Stromal cell of bone marrow (primary cell): Measurements from ENCODE around the gene ANKRD13C.
"Not testable (repeated sequence)": the region's sequence is repeated elsewhere in the genome, so short reads cannot be mapped to it uniquely, and the experiment has no call there.

ENCODE experiments used
- DNase-seq: peaks from one replicate; pipeline ENCODE4 v3.0.0-alpha.2; 2012; ENCODE audit warnings: low read depth

ANKRD13C gene

GRCh38 chr1:70360321-70360720 is 5.8 kb upstream of the ANKRD13C start:
- no peak for DNase-seq

- DNase-seq = no peak
These were observed 4.5 kb upstream of the ANKRD13C start for GRCh38 chr1:70358921-70359564.

GRCh38 chr1:70355920-70356319 is 1.4 kb upstream of the ANKRD13C start:
- DNase-seq = no peak

GRCh38 chr1:70355111-70355407 is 537 bp upstream of the ANKRD13C start:
- no peak for DNase-seq

- DNase-seq = no peak
These were observed 756 bp downstream of the ANKRD13C start for GRCh38 chr1:70353601-70354331.

- no peak for DNase-seq
These were observed 1.5 kb downstream of the ANKRD13C start for GRCh38 chr1:70353044-70353443.

GRCh38 chr1:70349799-70350198 is 4.7 kb downstream of the ANKRD13C start:
- not testable (repeated sequence) for DNase-seq

GRCh38 chr1:70348399-70349165 is 5.9 kb downstream of the ANKRD13C start:
- DNase-seq = no peak

GRCh38 chr1:70339644-70340043 is 14.9 kb downstream of the ANKRD13C start:
- not testable (repeated sequence) for DNase-seq

- no peak for DNase-seq
These were observed 18.5 kb downstream of the ANKRD13C start for GRCh38 chr1:70336050-70336449.

- no peak for DNase-seq
These were observed 20.1 kb downstream of the ANKRD13C start for GRCh38 chr1:70334436-70334835.

GRCh38 chr1:70333245-70333644 is 21.3 kb downstream of the ANKRD13C start:
- no peak for DNase-seq

GRCh38 chr1:70331962-70332361 is 22.6 kb downstream of the ANKRD13C start:
- DNase-seq = no peak

- no peak for DNase-seq
These were observed 27.0 kb downstream of the ANKRD13C start for GRCh38 chr1:70327306-70328076.

- DNase-seq = no peak
These were observed 29.8 kb downstream of the ANKRD13C start for GRCh38 chr1:70324683-70325082.

- DNase-seq = peak; percentile 23
These were observed 34.8 kb downstream of the ANKRD13C start for GRCh38 chr1:70319750-70320149.

GRCh38 chr1:70318191-70318590 is 36.3 kb downstream of the ANKRD13C start:
- no peak for DNase-seq

GRCh38 chr1:70317087-70317486 is 37.4 kb downstream of the ANKRD13C start:
- no peak for DNase-seq

- no peak for DNase-seq
These were observed 38.7 kb downstream of the ANKRD13C start for GRCh38 chr1:70315782-70316181.

- DNase-seq = no peak
These were observed 39.7 kb downstream of the ANKRD13C start for GRCh38 chr1:70314706-70315304.

- DNase-seq = no peak
These were observed 43.2 kb downstream of the ANKRD13C start for GRCh38 chr1:70311369-70311768.

GRCh38 chr1:70299472-70299871 is 55.0 kb downstream of the ANKRD13C start:
- DNase-seq = no peak
